Middle frontal gyrus (tissue), 1 donor: ENCODE measurements around the gene NEK4.
"Not testable (repeated sequence)": the region's sequence is repeated elsewhere in the genome, so short reads cannot be mapped to it uniquely, and the experiment has no call there.

Experiments used
- DNase-seq: peaks from one replicate; pipeline ENCODE4 v3.0.0-alpha.2; 2015; ENCODE audit warnings: low spot score; ENCODE audit errors: extremely low spot score

NEK4 gene

GRCh38 chr3:52779011-52779836 is 8.5 kb upstream of the NEK4 start:
- DNase-seq, result no peak

GRCh38 chr3:52777959-52778805 is 7.4 kb upstream of the NEK4 start:
- DNase-seq, result no peak

- DNase-seq, result no peak
These were observed 6.6 kb upstream of the NEK4 start, which contains the start of gene ITIH1 for GRCh38 chr3:52777127-52777958. TSS of gene ITIH1 (plus strand) at chr3:52777599. CDS start at chr3:52777616, 17 bp downstream.

- not testable (repeated sequence) for DNase-seq
These were observed 5.7 kb upstream of the NEK4 start for GRCh38 chr3:52776486-52776885.

GRCh38 chr3:52775877-52776276 is 5.1 kb upstream of the NEK4 start:
- DNase-seq, result no peak

GRCh38 chr3:52774901-52775864 is 4.4 kb upstream of the NEK4 start:
- no peak for DNase-seq

GRCh38 chr3:52774066-52774713 is 3.5 kb upstream of the NEK4 start:
- DNase-seq, result no peak

- no peak for DNase-seq
These were observed 2.8 kb upstream of the NEK4 start for GRCh38 chr3:52773361-52774065.

GRCh38 chr3:52771702-52772101 is 962 bp upstream of the NEK4 start:
- no peak for DNase-seq

GRCh38 chr3:52771334-52771681 is 568 bp upstream of the NEK4 start:
- DNase-seq, result no peak

- no peak for DNase-seq
These were observed 819 bp downstream of the NEK4 start for GRCh38 chr3:52769786-52770455.

- no peak for DNase-seq
These were observed 7.3 kb downstream of the NEK4 start for GRCh38 chr3:52763466-52763865.

GRCh38 chr3:52756141-52756540 is 14.6 kb downstream of the NEK4 start:
- no peak for DNase-seq

GRCh38 chr3:52754373-52754772 is 16.4 kb downstream of the NEK4 start:
- DNase-seq, result no peak

GRCh38 chr3:52752045-52752660 is 18.6 kb downstream of the NEK4 start:
- no peak for DNase-seq

- no peak for DNase-seq
These were observed 27.0 kb downstream of the NEK4 start for GRCh38 chr3:52743721-52744120.

- no peak for DNase-seq
These were observed 27.6 kb downstream of the NEK4 start for GRCh38 chr3:52743152-52743551.

GRCh38 chr3:52742418-52743041 is 28.2 kb downstream of the NEK4 start:
- no peak for DNase-seq
